HG02943 (cell line): ENCODE measurements around the gene MYB.
"Not testable (repeated sequence)": the region's sequence is repeated elsewhere in the genome, so short reads cannot be mapped to it uniquely, and the experiment has no call there.

Source experiments
- ATAC-seq: cut with Tn5 transposase; IDR thresholded peaks from one replicate; pipeline ENCODE4 v1.9.1; 2021; ENCODE audit warnings: mild to moderate bottlenecking, low read depth, moderate library complexity; ENCODE audit not compliant: unreplicated experiment

Gene MYB

DNA sequence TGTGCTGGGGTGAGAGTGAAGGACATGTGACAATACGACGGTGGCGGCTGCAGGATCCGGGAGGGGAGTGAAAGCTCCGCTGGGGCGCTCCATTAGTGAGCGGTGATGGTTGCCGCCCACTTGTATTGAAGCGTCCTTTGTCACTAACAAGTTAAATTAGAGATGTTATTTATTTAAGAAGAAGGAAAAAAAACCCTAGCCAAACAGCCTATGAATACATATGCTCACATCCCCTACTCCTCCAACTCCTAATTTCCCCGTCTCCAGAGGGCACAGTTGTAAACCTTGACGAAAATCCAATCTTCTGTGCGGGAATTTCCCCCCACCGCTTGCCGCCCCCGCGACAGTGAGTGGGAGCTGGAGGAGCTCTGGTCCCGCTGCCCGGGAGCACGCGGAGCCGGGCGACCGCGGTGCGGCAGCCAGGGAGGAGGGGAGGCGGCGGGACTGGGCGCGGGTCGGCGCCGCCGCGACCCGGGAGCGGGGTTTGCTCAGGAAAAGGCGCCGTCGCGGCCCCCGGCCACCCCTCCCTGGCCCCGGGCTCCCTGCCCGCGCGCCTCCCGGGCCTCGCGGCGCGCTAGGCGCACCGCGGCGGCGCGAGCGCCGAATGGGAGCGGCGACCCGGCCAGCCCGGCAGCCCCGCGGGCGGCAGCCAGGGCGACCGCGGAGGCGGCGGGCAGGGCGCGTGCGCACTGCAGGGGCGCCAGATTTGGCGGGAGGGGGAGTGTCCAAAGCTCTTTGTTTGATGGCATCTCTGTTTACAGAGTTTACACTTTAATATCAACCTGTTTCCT, at the start of gene MYB:
MYB (plus strand) TSS at position 767 of the 791 bp plus-strand sequence. CDS start 206 bp downstream, outside the sequence.
- no peak for ATAC-seq

- no peak for ATAC-seq
These were observed 48.3 kb upstream of the MYB start for GRCh38 chr6:135132776-135133175.

DNA sequence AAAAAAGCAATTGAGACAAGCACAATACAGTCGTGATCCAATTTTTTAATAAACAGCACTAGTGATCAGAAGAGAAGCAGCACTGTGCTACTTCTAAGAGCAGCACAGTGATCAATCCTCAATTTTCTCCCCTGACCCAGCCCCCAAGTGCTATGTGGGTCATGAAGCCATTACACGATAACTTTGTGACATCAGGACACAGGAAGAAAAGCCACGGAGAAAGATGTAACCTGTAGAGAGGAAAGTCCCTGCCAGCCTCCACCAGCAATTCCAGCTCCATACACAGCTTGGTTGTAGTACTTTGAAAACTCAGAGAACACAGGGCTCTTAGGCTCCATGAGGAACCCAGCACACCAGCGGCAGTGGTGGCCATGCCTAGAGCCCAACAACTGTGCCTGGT, 45.3 kb upstream of the MYB start:
- no peak for ATAC-seq

- no peak for ATAC-seq
These were observed 43.3 kb upstream of the MYB start for GRCh38 chr6:135137826-135138225.

DNA sequence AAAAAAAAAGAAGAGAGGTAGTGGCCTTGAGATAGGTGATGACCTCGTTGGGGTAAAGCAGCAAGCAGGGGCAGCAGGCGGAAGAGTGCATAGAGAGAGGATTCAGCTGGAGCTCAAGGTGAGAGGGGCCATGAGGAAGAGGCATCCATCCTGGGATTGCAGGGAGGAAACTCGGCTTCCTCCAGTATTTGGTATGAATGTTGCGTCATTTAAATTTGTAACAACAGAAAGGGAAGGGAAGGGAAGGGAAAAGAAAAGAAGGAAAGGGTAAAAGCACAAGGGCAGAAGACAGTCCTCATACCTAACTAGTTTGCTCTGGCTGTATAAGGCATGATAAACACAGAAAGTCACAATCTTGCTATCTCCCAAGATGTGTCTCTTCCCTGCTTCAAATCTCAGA, 39.9 kb upstream of the MYB start:
- no peak for ATAC-seq

DNA sequence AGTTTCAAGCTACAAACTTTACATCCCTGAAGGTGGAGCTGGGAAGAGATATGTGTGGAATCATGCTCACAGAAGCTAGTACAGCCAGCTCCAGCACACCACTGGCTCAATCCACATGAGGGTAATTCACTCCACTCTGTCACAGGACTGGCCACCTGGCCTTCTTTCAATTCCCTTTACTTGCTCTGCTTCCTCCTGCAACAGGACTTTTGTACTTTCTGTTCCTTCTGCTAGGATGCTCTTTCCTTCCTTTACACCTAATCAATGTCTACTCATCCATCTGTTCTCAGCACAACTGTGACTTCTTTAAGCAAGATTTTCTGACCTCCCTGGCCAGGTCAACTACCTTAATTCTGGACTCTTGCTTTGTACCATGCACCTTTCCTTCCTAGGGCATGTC, 39.4 kb upstream of the MYB start:
- no peak for ATAC-seq

DNA sequence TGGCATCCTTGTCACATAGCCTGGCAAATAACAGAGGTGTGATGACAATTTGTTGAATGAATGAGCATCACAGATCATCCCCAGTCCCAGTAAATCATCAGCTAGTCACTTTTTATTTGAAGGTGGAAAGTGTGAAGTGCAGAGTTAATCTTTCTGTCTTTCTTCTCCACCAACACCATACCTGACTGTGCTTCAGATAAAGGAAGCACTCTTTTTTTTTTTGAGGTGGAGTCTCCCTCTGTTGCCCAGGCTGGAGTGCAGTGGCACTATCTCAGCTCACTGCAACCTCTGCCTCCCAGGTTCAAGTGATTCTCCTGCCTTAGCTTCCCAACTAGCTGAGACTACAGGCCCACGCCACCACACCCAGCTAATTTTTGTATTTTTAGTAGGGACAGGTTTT, 38.9 kb upstream of the MYB start:
- ATAC-seq: not testable (repeated sequence)

GRCh38 chr6:135144673-135145062, 36.4 kb upstream of the MYB start:
- no peak for ATAC-seq

DNA sequence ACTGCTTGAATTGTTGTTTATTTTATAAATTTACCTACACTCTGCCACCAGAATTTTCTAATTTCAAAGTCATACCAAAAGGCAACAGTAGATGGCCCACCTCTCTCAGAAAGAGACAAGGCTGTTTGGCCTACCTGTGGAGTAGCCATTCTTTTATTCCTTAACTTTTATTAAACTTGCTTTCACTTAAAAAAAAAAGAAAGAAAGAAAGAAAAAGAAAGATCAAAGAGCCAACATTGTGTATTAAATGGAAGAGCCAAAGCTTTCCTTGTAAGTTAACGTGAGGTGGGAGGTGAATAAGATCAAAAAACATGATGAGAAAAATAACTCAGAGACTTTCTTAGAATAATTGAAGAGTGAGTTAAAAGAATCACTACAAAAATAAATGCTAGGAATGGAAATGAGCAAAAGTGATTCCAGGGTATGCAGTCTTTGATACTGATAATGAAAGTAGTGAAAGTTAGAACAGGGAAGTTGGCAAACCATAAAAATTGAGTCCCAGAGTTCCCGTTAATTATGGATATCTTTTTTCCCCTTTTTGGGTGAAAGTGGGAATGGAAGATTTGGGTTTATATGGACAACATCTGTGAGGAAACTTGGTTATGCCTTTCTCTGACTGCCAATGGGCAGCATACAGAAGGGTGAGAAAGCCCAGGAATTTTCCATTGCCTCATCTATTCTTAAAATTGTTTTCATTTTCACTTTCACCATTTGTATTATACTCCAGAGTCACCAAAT, 35.9 kb upstream of the MYB start:
- ATAC-seq: no peak

DNA sequence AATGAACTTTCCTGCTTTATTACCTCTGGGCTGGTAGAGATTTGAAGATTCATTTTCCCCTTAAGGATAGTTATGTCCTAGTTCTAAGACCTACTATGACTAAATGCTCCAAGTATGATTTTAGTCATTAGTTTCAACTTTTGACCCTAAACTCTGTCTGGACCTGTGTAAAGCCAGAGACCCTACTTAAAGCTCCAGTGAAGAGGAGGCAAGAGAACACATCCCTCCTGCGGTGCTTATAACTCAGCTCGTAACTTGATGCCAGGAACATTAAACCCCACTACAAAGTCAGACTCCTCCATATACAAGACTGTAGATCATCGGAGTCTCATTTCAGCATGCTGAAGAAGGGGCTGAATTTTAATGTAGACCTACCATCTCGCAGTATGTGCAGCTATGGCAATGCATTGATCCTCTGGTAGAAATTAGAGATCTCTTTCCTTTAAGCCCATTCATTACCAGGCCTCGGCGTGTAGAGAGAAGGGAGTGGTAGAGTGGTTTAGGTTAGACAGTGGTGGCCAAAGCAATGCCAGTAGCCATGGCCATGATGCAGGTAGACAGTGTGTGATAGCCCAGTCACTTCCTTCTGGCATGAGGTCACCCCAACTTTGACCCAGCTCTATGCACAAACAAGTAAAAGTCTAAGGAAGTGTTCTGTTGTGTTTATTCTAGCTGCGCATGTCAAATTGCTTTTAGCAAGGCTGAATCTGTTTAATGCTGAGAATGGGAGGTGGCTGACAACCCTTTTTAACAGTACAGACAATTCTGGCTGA, 34.8 kb upstream of the MYB start:
- ATAC-seq: no peak

DNA sequence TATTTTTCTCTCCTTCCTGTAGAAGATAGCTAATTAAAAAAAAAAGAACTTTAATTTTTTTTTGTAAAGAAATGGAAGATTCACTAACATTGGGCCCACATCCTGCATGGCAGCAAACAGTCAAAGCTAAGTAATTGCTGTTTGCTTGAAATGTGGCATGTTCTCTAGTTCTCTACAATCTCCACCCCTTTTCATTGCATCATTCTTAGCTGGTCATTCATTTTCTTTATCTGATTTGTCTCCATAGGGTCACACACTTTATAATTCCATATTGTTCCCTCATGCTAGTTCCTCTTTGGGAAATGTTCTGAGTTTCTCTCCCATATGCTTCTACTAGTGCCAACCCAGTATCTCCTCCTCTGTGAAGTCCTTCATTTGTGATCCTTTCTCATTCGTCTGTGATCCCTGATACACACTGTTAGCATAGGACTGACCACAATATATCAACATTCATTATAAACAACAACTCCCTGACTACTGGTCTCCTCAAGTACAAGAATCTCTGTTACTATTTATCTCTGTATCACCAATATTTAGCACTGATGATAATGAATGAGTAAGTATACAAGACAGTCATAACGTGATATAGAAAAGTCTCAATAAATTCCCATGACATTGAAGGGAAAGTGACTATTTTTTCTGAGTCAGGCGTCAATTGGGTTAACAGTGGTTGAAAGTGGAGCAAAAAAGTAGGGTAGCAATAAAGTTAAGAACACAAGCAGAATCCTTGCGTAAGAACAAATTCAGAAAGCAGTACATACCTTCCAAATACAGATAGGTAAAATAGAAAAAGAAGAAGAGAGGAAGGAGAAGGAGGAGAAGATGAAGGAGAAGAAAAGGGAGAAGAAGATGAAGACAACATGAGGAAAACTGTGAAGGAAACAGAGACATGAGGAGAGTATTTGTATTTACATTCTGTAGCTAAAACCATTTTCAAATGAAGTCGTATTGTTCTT, 33.2 kb upstream of the MYB start:
- no peak for ATAC-seq

GRCh38 chr6:135148889-135149288, 32.2 kb upstream of the MYB start:
- no peak for ATAC-seq

GRCh38 chr6:135149376-135149775, 31.7 kb upstream of the MYB start:
- no peak for ATAC-seq

DNA sequence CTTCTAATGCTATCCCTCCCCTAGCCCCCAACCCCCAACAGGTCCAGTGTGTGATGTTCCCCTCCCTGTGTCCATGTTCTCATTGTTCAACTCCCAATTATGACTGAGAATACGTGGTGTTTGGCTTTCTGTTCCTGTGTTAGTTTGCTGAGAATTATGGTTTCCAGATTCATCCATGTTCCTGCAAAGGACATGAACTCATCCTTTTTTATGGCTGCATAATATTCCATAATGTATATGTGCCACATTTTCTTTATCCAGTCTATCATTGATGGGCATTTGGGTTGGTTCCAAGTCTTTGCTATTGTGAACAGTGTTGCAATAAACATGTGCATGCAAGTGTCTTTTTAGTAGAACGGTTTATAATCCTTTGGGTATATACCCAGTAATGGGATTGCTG, 30.6 kb upstream of the MYB start:
- ATAC-seq: not testable (repeated sequence)

- not testable (repeated sequence) for ATAC-seq
These were observed 27.0 kb upstream of the MYB start for GRCh38 chr6:135154125-135154524.

- no peak for ATAC-seq
These were observed 22.7 kb upstream of the MYB start for GRCh38 chr6:135158397-135158796.

DNA sequence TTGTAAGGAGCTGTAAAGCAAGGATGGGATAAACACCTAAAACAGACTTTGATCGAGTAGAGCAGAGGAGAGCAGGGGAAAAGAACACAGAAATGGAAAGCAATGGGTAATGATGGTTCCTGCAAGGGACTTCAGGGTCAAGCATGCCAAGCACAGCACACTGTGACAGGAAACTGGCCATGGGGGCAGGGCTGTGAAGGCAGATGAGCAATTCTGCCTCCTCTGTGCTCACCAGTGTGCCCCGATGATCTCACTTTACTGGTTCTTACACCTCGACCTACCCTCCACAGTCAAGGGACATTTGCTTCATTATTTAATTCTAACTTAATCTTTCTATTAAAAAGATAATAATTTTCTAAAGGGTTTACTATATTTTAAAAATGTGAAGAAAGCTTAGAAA, 21.6 kb upstream of the MYB start:
- ATAC-seq: no peak

DNA sequence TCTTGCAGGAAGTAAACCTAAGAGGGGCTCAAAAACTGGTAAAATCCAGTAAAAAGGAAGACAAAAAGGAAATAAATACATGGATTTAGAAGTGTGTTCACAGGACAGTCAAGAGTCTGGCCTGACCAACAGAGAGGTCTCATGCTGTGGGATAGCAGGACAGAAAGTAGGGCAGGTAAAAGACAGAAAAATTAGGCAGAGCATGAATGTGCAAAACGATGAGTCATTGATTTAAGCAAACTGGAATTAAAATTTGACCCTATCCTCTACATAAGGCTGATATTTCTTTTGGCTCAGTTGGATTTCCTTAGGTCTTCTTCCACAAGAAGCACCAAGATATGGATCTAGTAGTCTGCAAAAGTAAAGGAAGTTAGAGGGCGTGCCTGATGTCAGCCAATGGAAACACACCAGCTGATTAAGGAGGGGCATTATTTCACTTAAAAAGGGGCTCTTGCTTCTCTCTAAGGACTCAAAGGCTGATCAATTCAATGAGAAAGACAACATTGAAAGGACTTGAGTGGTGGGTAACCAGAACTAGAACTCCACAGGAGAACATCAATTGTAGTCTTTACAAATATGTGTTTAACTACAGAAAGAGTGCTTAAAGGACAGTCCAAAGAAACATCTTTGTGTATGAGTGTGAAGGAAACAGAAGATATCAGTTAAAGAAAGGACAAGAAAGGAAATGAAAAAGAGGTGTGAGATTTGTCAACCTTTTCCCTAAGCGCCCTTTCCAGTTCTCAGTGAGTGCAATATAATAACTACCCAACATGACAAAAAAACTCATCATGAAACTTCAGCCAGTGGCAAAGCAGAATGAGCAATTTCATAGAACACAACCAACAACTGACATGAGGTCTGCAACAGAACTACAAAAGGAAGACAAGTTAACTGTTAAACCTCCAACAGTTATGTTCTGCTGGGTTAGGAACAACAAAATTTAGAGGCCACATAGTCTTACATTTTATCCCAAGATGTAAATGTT, 19.4 kb upstream of the MYB start:
- ATAC-seq: no peak
